ENCODE data around the gene SHLD1.

SHLD1 gene, protein sequence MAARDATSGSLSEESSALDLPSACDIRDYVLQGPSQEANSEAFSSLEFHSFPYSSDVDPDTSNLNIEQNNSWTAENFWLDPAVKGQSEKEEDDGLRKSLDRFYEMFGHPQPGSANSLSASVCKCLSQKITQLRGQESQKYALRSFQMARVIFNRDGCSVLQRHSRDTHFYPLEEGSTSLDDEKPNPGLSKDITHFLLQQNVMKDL

DNA sequence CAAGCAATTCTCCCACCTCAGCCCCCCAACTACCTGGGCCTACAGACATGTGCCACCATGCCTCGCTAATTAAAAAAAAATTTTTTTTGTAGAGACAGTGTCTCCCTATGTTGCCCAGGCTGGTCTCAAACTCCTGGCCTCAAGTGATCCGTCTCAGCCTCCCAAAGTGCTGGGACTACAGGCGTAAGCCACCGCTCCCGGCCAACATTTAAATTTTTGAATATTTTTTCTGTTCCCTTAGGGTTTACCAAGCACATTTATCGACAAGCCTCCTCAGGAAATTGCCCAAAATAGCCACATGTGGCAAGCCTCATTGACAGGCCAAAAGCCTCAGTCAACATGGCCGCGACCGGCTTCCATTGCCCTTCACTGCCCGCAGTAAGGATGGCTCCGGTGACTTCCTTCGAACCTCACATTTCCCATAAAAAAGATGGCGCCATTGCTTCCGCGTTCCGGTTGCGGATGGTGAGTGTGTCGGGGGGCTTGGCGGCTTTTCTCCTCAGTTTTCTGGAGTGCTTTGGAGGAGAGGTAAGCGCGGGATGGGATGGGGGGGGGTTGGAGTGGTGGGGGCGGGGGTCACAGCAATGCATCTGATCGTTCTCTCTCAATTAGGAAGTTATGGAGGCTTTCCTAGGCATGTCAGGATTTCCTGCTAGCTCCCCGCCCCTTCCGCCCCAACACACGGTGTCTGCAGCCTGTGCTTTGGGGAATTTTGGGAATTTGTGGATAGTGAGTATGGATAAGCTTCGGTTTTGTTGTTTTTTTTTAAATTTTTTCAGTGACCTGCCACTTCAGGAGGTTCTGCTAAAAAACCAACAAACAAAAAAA is at the start of gene SHLD1:
TSS of gene SHLD1 (plus strand) at position 450 of the 828 bp plus-strand sequence. CDS start 22,465 bp downstream, outside the sequence.
- no peak for TF ChIP-seq GATA2 (IDR thresholded peaks at IDR 0.05; ENCODE audit: low read depth, low read length)
- no peak for TF ChIP-seq GATA3 (IDR thresholded peaks at IDR 0.05; ENCODE audit: low read depth, low read length)

DNA sequence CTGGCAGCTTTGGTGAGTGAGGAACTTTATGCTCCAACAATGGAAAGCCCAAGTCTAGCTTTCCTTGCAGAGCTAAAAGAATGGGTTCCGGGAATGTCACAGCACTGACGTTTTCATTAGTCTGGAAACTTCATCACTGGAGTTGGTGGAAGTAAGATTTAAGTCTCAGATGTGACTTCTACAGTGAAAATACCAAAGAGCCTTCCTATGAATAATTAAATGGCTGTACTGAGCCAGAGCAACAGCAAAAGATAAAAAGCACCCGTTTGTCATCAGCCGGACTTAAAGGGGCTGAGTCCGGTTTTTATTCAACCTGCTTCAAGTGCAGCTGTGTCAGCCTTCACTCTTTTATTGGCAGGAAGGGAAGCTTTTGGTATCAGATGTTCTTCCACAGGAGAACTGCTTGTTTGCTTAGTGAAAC is 46.5 kb upstream of the SHLD1 start:
- TF ChIP-seq GATA2 (IDR thresholded peaks at IDR 0.05; ENCODE audit: low read depth, low read length) = no peak
- no peak for TF ChIP-seq GATA3 (IDR thresholded peaks at IDR 0.05; ENCODE audit: low read depth, low read length)

- TF ChIP-seq GATA2 (IDR thresholded peaks at IDR 0.05; ENCODE audit: low read depth, low read length) = no peak
- TF ChIP-seq GATA3 (IDR thresholded peaks at IDR 0.05; ENCODE audit: low read depth, low read length) = no peak
Observed at GRCh38 chr20:5705827-5706226, 44.4 kb upstream of the SHLD1 start.

GRCh38 chr20:5706797-5707196 is 43.4 kb upstream of the SHLD1 start:
- TF ChIP-seq GATA2 (IDR thresholded peaks at IDR 0.05; ENCODE audit: low read depth, low read length) = no peak
- no peak for TF ChIP-seq GATA3 (IDR thresholded peaks at IDR 0.05; ENCODE audit: low read depth, low read length)

DNA sequence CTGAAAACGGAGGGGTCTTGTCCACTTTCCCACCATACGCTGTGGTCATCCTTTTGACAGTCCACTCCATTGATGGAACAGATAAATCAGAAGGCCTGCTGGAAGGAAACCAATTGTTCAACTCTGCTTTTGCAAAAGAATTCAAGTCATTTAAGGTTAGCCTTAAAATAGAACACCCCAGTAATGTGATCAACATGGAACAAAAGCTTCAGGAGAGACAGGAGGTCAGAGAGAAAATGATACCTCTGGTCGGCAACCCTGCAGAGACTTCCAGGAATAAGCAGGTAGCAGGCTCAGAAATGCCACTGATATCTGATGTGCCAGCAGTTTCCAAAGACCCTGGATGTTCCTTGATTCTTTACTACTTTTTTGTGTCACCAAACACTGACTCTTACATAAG is 39.6 kb upstream of the SHLD1 start:
- TF ChIP-seq GATA3 (IDR thresholded peaks at IDR 0.05; ENCODE audit: low read depth, low read length) (no peak), GATA2 (IDR thresholded peaks at IDR 0.05; ENCODE audit: low read depth, low read length) (no peak)

DNA sequence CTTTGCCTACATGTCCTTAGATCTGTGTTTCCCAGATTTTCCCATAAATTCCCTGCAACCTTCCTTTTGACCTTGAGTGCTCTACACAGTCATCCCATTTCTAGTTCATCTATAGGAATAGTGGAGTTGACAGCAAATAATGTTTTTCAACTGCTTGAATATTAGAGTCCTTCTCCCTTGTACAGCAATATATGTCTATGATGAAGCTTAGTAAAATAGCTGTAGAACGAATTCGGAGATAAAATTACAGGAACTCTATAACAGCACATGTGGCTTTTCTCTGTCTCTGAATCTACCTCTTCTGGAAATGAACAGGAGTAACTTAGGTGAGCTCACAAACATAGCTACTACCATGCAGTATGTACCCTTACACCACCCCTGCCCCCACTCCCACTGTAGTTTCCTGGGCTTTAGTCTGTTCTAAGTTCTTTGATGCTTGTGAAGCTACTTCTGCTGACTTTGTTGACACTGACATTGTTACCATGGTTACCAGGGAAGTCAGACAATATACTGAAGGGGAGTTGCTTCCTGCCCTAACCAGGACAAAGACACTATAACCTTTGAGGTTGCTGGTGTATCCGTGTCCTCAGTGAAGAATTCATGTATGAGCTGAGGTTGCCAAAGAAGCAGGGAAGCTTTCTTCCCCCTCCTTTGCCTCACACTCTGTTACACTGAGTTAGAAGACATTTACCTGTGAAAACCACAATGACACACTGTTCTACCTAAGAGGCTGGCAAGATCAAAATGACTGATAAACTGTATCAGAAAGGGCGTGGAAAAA is 35.8 kb upstream of the SHLD1 start:
- TF ChIP-seq GATA3 (IDR thresholded peaks at IDR 0.05; ENCODE audit: low read depth, low read length) (no peak), GATA2 (IDR thresholded peaks at IDR 0.05; ENCODE audit: low read depth, low read length) (no peak)

- TF ChIP-seq GATA2 (IDR thresholded peaks at IDR 0.05; ENCODE audit: low read depth, low read length) = no peak
- TF ChIP-seq GATA3 (IDR thresholded peaks at IDR 0.05; ENCODE audit: low read depth, low read length) = no peak
Observed at GRCh38 chr20:5715071-5715841, 34.9 kb upstream of the SHLD1 start.

- TF ChIP-seq GATA2 (IDR thresholded peaks at IDR 0.05; ENCODE audit: low read depth, low read length) (no peak), GATA3 (IDR thresholded peaks at IDR 0.05; ENCODE audit: low read depth, low read length) (no peak)
Observed at GRCh38 chr20:5716953-5717352, 33.2 kb upstream of the SHLD1 start.

DNA sequence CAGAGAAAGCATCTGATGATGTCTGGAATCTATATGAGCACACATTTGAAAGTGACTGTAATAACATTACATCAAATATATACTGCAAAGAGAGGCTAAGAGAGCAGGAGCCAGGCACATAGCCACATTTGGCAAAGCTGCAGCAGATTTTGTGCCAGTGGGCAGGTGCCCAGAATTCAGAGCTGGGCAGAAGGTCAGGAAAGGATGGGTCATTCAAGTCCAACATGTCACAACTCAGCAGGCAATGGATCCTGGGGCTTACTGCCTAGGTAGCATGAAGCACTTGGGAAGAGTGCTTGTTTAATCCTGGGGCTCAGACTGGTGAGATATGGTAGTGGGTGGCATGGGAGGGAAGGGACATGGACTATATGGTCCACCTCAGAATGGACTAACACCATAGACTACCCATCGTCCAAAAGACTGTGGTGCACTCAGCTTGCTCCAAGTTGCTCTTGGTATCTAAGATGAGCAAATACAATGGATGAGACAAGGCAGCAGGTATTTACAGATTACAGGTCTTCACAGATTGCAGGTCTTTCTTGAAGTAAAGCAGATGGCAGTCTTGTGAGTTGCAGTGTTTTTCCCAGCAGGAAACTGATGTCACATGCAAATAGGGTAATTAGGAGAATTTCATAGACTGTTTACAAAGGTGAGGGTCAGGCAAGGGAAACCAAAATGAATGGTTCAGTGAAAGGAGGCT is 31.2 kb upstream of the SHLD1 start:
- TF ChIP-seq GATA2 (IDR thresholded peaks at IDR 0.05; ENCODE audit: low read depth, low read length) = no peak
- TF ChIP-seq GATA3 (IDR thresholded peaks at IDR 0.05; ENCODE audit: low read depth, low read length) = no peak

GRCh38 chr20:5719861-5720403 is 30.3 kb upstream of the SHLD1 start:
- TF ChIP-seq GATA3 (IDR thresholded peaks at IDR 0.05; ENCODE audit: low read depth, low read length) = no peak
- TF ChIP-seq GATA2 (IDR thresholded peaks at IDR 0.05; ENCODE audit: low read depth, low read length) = no peak

GRCh38 chr20:5720696-5721095 is 29.5 kb upstream of the SHLD1 start:
- no peak for TF ChIP-seq GATA2 (IDR thresholded peaks at IDR 0.05; ENCODE audit: low read depth, low read length)
- TF ChIP-seq GATA3 (IDR thresholded peaks at IDR 0.05; ENCODE audit: low read depth, low read length) = no peak

- TF ChIP-seq GATA3 (IDR thresholded peaks at IDR 0.05; ENCODE audit: low read depth, low read length) (no peak), GATA2 (IDR thresholded peaks at IDR 0.05; ENCODE audit: low read depth, low read length) (no peak)
Observed at GRCh38 chr20:5722927-5723326, 27.3 kb upstream of the SHLD1 start.

GRCh38 chr20:5727018-5727515 is 23.1 kb upstream of the SHLD1 start:
- TF ChIP-seq GATA3 (IDR thresholded peaks at IDR 0.05; ENCODE audit: low read depth, low read length) (no peak), GATA2 (IDR thresholded peaks at IDR 0.05; ENCODE audit: low read depth, low read length) (no peak)
